Measurements from ENCODE around the gene BAHCC1.

The BAHCC1 gene

GRCh38 chr17:81368161-81369022 lies 26.9 kb upstream of the BAHCC1 start:
- no peak for DNase-seq

GRCh38 chr17:81370294-81370693 lies 25.0 kb upstream of the BAHCC1 start:
- no peak for DNase-seq

DNA sequence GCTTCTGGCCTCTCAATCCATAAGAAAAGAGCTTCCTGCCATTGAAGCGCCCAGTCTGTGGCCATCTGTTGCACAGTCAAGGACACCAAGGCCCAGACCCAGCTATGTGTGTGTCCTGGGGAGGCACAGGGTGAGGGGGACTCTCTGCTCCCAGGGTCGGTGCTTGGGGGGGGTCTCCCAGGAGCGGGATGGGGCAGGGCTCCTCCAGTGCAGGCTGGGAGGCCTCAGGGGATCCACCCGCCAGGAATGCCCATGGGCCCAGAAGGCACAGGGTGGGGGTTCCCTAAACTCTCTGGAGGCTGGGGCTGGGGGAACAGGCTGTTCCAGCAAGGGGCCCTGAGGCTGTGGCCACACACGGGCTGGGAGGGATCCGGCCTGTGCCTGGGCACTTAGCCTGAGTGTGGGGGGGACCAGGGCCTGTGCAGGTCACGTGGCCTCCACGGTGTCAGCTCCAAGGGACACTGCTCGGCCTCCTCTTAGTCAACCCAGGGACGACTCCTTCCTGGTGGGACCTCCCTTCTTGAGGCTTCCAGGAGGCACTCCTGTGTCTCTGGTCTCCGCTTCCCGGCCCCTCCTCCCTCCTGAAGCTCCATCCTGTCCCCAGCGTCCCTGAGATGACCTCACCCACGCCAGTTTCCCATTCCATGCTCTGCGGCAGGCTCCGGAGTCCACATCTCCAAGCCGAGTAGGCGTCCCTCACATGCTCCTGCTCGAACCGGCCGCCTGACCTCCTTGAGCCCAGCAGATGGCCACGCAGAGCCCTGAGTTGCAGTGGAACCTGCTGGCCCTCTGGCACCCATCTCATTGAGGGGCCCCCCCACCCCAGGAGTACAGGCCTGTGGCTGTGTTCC lies 23.1 kb upstream of the BAHCC1 start:
- peak; percentile 60 for DNase-seq

GRCh38 chr17:81373536-81374160 lies 21.6 kb upstream of the BAHCC1 start:
- no peak for DNase-seq

- no peak for DNase-seq
Measured at GRCh38 chr17:81374890-81375289, 20.4 kb upstream of the BAHCC1 start.

DNA sequence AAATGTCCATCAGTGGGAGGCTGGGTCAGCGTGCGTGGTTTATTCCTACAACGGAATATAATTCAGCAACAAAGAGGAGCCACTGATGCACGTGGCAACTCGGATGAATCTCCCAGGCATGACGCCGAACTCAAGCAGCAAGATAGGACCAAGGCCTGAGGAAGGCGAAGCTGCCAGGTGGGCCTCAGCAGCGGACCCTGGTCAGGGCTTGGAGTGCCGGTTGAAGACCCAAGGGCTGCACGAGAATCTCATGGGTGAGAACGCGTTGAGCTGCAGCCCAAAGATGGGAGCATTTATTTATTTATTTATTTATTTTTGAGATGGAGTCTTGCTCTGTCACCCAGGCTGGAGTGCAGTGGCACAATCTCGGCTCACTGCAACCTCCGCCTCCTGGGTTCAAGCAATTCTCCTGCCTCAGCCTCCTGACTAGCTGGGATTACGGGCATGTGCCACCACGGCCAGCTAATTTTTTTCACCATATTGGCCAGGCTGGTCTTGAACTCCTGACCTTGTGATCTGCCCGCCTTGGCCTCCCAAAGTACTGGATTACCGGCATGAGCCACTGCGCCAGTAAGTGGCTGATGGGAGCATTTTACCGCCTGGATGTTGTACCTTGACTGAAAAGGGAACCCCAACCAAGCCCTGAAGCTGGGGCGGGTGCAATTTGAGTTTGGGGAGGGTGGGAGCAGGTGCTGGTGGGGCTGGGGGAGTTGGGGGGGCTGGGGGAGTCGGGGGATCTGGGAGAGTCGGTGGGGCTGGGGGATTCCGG lies 18.1 kb upstream of the BAHCC1 start:
- no peak for DNase-seq

DNA sequence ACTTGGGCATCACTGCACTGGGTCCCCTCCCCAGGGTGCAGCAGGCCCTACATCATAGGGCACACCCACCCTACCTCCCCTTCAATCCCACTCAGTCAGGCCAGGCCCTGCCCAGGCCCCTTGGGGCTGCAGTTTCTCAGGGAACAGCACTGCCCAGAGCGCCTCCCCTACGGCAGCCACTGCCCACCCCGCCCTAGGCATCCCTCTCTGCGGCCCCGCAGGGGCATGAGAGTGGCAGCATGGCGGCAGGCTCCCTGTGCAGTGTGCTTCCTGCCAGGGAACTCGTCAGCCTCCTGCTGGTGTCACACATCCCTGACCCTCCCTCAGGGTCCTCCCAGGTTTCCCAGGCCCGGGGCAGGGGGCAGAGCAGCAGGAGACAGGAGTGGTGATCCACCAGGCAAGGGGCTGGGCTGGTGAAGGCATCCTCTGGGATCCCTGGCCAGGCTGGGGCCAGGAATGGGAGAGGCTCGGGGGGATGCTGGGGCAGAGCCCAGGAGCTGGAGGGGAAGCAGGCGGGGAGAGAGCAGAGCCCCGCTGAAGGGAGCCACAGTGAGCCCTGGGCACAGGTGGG lies 16.2 kb upstream of the BAHCC1 start:
- DNase-seq, result no peak

- no peak for DNase-seq
Measured at GRCh38 chr17:81379523-81379942, 15.7 kb upstream of the BAHCC1 start.

DNA sequence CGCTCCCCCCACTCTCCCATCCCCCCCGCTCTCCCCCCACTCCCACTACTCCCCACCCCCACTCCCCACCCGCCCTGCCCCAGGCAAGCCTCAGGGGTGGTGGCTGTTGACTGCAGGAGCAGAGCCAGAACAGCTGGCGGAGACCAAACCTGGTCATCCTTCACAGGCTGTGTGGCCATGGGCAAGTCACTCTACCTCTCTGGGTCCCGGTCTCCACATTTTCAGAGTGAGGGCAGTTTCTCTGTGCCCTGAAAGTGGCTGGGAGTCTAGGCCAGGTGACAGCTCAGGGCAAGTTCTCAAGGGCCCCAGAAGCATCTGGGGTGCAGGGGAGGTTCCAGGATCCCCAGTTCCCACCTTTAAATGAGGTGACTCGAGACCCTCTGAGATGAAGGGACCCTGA lies 15.1 kb upstream of the BAHCC1 start:
- DNase-seq, result no peak

GRCh38 chr17:81380666-81381518 lies 14.4 kb upstream of the BAHCC1 start:
- DNase-seq, result no peak

DNA sequence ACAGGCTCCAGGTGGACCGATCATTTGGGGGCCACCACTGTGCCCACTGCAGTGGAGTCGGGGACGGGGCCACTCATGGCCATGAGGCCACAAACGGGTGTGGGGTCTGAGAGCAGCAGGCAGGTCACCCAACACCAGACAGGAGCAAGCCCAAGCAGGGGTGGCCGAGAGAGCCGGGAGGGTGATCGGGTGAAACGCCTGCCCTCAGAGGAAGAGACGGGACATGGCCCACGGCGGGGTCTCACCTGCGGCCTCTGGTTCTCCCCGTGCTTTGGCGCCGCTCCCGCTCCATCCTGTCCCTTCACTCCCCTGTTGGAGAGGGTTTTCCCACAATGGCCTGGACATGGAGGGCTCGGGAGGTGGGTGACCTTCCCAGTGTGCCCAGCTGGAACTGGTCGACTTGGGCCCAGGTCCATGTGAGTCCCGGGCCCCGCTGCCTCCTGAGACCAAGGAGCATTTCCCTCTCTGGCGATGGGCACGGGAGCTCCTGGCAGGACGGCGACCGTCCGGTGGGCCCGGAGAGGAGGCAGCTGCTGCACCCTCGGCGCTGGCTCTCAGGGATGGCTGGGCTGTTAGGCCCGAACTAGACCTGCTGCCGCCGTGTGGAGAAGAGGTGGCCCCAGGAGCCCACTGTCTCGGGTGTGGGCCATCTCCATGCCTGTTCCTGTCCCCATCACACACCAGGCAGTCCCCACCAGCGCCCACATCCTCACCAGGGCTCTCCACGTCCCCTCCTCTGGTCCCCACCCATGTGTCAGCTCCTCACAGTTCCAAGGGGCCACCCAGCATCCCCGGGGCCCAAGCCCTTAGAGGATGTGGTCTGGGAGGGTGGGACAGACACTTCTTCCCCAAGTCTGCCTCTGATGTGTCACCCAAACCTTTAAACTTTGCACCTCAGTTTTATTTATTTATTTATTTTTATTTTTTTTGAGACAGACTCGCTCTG lies 13.4 kb upstream of the BAHCC1 start:
- DNase-seq, result no peak

DNA sequence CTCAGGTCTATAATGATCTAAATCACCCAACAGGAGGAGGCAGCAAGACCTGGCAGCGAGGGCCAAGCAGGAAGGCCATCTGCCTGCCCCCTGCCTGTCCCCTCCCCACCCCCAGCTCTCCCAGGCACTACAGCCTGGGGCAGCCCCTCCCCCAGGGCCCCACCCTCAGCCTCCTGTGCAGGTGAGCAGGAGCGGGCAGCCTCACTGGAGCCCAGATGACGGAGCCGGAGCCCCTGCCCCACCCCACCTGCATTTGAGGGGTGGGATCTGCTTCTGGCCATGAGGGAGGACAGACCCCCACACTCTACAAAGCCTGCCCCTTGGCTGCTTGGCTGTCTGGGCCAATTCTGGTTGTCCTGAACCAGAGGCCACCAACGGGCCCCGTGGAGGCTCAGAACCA lies 12.4 kb upstream of the BAHCC1 start:
- no peak for DNase-seq

GRCh38 chr17:81383504-81384421 lies 11.5 kb upstream of the BAHCC1 start:
- DNase-seq, result no peak

- DNase-seq, result no peak
Measured at GRCh38 chr17:81384929-81385319, 10.3 kb upstream of the BAHCC1 start.

GRCh38 chr17:81385320-81386111 lies 9.7 kb upstream of the BAHCC1 start:
- no peak for DNase-seq

GRCh38 chr17:81386141-81386645 lies 9.1 kb upstream of the BAHCC1 start:
- DNase-seq, result no peak

DNA sequence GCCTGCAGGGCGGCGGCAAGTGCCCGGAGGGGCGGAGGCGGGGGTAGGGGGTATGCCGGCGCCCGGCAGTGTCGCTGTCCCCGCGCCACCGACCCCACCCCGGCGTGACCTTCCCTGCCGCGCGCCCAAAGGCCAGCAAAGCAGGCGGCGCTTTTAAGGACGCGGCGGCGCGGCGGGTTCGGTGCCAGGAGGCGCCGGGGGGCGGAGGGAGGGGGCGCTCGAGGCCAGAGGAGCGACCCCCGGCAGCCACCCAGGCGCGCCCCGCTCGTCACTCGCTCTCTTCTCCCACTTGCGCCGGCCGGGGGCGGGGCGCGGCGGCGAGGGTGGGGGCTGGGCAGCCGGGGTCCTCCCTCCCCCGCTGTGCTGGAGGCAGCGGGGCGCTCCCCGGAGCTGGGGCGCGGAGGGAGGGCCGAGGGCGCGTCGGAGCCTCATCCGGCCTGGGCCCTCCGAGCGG lies 8.6 kb upstream of the BAHCC1 start:
- no peak for DNase-seq
